Stimulated activated CD4-positive, alpha-beta T cell treated with anti-CD3 and anti-CD28 coated beads, Interleukin-1b, Interleukin-23, amount 100 ng/mL, for 24 hours (primary cell): ENCODE measurements around the gene MEGF6.
A peak's percentile ranks its signal among the peaks of the same experiment; 100 is the strongest.

Source experiments
- DNase-seq, 4 experiments: peaks; one replicate each; pipeline ENCODE4 v3.0.0-alpha.2; 2020; ENCODE audit warnings: low read depth in 4 of 4, low spot score in 1 of 4

The MEGF6 gene, protein sequence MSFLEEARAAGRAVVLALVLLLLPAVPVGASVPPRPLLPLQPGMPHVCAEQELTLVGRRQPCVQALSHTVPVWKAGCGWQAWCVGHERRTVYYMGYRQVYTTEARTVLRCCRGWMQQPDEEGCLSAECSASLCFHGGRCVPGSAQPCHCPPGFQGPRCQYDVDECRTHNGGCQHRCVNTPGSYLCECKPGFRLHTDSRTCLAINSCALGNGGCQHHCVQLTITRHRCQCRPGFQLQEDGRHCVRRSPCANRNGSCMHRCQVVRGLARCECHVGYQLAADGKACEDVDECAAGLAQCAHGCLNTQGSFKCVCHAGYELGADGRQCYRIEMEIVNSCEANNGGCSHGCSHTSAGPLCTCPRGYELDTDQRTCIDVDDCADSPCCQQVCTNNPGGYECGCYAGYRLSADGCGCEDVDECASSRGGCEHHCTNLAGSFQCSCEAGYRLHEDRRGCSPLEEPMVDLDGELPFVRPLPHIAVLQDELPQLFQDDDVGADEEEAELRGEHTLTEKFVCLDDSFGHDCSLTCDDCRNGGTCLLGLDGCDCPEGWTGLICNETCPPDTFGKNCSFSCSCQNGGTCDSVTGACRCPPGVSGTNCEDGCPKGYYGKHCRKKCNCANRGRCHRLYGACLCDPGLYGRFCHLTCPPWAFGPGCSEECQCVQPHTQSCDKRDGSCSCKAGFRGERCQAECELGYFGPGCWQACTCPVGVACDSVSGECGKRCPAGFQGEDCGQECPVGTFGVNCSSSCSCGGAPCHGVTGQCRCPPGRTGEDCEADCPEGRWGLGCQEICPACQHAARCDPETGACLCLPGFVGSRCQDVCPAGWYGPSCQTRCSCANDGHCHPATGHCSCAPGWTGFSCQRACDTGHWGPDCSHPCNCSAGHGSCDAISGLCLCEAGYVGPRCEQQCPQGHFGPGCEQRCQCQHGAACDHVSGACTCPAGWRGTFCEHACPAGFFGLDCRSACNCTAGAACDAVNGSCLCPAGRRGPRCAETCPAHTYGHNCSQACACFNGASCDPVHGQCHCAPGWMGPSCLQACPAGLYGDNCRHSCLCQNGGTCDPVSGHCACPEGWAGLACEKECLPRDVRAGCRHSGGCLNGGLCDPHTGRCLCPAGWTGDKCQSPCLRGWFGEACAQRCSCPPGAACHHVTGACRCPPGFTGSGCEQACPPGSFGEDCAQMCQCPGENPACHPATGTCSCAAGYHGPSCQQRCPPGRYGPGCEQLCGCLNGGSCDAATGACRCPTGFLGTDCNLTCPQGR (N-terminal part only)

DNA sequence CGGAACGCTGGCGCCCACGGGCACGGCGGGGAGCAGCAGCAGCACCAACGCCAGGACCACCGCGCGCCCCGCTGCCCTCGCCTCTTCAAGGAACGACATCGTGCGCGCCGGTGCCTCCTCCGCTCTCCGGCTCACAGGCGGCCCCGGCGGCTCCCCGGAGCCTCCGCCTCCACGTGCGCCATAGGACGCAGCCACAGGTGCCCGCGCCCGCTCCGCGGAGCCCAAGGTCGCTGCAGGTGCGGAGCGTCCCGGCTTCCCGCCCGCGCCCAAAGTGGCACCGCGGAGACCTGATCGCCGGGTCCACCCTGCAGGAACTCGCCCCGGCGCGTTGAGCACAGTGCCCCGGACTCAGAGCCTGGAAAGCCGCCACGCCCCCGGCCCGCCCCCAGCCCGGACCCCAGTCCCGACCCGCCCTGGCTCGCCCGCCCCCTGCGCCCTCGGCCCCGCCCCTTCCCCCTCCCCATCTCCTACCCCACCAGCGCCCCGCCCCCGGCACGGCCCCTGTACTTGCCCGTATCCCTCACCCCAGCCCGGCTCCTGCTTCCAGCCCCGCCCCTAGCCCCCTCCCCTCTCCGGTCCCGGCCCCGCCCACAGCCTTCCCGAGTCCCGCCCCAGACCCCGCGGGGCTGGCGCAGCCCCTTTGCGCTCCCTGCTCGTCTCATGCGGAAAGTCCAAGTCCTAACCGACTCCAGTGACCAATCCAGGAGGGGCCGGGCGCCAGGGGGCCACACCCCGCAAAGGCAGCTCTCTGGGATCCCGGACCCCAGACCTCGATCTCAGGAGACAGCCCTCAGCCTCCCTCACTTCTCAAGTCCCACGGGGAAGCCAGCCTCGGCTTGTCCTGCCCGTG, at the start of gene MEGF6:
TSS of gene MEGF6 (minus strand) at position 339 of the 850 bp plus-strand sequence. CDS start at position 99, 240 bp downstream.
- peak; percentile 32 to 65 (median 58) for DNase-seq

DNA sequence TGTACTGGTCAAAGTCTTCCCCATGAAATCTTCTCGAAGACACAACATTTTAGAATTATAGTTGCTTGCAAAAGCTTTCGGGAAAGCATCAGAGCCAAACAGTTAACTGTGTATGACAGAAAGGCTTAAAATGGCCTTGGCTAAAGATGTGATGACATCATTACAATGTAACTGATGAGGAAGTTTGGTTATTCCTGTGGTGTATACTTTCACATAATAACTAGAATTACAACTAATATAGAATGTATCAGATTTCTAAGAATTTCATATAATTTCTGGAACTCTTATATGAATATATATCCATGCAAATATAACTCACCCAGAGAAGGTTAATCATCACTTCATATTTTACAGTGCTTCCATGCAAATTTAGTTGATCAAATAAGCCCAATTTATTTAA, 49.4 kb upstream of the MEGF6 start:
- DNase-seq, result no peak

DNA sequence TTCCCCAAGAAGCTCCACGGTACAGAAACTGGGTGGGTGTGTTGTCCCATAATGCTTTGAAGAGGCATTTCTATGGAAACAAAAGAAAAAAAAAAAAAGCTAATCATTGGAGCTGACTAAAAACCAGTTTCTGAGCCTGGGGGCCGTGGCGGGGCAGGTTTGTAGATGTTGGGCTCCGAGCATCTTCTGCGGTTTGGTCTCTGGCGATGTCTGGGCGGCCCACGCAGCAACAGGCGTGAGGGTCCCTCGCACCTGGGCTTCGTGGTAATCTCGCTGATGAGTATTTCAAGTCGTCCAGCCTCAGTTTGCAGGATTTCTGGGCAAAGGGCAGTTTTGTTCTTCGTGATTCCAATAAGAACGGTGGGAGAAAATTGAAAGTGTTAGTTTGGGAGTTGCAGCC, 47.8 kb upstream of the MEGF6 start:
- no peak for DNase-seq

DNA sequence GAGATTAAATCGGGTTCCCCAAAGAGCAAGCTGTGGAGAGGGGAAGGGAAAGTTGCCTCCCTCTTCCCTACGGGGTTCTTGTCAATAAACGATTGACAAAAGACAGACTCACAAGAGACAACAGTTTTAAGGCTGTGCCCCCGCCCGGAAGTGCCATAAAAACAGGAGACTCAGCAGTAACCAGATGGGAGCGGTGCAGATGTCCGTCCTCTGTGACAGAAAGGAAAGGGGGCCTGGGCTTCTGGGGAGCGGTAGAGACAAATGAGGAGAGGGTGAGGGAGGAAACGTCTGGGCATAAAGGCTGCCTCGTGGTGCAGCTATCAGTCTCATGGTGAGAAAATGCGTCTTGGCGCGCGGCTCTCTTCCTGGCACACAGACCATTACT, 46.9 kb upstream of the MEGF6 start:
- DNase-seq, result no peak

DNA sequence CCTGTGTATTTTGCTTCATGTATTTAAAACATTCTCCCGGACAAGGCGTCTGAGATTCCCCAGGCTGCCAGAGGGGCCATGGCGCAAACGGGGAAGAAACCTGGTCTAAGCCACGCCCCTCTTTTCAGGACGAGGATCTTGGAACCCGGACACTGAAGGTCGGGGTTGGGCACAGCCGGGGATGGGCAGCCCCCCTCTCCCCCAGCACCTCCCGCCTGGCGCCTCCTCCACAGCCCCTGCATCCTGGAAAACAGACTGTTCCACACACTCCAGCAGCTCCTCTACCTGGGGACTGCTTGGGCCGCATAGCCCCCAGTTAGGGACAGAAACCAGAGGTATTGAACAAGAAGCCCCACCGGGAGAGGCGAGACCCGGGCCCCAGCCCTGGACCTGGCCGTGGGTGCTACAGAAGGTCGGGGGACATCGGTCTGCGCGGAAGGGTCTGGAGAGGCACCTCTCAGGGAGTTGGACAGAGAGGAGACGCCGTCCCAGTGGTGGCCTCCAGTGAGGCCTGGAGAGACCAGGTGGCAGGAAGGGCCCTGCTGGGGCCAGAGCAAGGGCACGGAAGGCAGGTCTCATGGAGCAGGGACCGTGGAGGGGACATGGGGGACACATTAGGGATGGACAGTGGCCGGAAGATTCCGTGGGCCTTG, 46.4 kb upstream of the MEGF6 start:
- no peak for DNase-seq

DNA sequence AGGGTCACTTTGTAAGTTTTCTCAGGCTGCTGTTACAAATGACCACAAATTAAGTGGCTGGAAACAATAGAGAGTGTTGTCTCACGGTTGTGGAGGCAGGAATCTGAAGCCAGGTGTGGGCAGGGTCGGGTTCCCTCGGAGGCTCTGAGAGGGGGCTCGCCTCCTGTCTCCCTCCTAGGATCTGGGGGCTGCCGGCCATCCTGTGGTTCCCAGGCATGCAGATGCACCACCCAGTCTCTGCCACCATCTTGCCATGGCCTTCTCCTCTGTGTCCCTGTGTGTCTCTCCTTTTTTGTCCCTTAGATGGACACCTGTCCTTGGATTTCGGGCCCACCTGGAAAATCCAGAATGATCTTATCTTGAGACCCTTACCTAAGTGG, 45.8 kb upstream of the MEGF6 start:
- DNase-seq, result no peak

DNA sequence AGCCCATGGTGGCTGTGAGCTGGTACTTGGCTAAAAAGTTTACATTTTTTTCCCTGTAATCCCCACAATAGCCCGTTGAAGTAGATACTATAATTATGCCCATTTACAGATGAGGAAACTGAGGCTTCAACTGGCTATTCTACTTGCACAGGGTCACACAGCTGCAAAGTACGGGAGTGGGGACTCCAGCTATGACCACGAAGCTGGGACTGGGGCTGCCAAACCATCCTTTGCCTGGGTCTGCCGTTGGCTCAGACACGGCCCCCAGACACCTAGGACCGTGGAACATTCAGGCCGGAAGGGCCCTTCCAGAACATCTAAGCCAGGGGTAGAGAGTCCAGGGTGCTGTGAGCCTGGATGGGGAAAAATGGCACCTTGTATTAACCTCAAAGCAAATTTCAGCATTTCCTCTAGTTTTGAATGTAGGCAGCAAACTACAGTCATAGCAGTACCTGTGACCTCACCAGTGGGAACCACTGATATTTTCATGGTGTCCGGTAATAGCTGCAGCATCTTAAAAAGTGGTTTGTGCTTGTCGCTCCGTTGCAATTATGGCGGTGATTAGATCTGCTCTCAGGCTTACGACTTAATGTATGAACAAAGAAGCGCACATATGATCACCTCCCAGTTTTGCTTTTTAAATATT, 45.3 kb upstream of the MEGF6 start:
- DNase-seq, result no peak

DNA sequence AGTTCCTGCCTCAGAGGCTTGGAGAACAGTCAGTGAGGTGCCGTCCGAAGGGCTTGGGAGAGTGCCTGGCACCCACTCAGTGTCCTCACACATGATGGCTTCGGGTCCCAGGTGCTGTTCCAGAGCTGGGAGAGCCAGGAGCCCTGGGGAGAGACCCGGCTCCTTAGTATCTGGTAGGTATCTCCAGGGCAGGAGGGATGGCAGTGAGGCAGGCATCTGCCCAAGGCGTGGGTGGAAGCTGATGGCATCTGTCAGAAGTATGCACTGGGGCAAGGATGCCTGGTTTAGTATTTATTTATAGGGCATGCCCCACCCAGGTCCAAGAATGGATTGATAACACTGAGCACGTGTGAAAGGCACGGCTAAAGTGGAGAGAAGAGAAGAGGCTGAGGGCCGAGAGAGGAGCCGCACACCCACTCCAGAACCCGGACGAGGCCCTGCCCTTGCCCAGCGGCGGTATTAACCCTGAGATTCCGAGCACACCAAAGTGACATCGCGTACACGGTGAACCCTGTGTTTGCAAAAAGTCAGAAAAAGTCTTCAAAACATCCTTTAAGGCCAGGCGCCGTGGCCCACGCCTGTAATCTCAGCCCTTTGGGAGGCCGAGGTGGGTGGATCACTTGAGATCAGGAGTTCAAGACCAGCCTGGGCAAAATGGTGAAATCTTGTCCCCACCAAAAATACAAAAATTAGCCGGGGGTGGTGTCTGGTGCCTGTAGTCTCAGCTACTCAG, 43.4 kb upstream of the MEGF6 start:
- no peak for DNase-seq

DNA sequence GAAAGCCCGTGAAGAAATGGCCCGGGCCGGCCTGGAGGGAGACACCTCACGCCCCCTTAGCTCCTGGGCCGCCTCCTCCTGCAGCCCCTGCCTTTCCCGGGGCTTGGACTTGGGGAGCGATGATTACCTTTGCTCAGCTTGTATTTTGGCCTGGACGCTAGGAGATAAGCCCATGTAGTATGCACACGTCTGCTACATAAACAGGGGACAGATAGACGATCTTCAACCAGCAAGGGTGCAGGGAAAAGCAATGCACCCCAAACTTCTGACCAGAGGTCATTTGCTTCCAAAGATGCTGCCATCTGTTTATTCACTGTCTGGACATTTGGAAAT, 41.9 kb upstream of the MEGF6 start:
- no peak for DNase-seq

DNA sequence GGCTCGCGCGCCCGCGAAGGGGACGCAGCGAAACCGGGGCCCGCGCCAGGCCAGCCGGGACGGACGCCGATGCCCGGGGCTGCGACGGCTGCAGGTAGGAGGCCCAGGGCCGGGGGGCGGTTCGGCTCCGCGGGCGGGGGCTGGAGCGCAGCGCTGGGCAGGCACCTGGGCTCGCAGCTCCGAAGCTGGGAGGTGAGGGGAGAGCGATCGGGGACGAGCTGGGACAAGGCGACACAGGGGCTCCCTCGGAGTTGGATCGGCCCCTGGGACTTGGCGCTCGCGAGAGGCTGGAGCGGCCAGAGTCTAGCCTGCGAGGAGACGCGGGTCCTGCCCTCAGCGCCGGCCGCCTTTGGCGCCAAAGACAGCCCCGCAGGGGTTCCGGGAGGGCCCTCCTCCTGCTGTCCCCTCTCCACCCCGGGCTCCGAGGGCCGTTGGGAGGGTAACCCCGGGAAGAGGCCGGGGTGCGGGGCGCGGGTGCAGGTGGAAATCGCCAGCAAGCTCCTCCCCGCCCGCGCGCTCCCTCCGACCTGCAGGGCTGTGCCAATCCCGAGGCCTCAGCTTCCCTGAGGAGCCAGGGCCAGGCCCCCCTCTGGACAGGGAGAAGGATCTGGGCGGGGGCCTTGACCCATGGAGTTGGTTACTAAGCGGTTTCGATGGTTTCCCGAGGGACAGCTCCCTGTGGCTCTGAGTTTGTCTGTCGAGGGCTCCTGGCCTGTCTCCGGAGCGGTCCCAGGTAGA, 41.4 kb upstream of the MEGF6 start:
- DNase-seq, result no peak

DNA sequence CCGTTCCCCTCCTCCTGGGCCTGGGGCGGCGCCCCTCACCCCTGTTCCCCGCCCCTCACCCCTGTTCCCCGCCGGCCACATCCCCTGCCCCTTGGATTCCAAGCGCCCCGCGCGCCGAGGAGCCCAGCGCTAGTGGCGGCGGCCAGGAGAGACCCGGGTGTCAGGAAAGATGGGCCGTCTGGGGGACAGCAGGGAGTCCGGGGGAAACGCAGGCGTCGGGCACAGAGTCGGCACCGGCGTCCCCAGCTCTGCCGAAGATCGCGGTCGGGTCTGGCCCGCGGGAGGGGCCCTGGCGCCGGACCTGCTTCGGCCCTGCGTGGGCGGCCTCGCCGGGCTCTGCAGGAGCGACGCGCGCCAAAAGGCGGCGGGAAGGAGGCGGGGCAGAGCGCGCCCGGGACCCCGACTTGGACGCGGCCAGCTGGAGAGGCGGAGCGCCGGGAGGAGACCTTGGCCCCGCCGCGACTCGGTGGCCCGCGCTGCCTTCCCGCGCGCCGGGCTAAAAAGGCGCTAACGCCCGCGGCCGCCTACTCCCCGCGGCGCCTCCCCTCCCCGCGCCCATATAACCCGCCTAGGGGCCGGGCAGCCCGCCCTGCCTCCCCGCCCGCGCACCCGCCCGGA, 40.7 kb upstream of the MEGF6 start, which contains the start of gene TP73:
TSS of gene TP73 (plus strand) at position 587 of the 618 bp plus-strand sequence. CDS start 29,850 bp downstream, outside the sequence.
- no peak for DNase-seq

DNA sequence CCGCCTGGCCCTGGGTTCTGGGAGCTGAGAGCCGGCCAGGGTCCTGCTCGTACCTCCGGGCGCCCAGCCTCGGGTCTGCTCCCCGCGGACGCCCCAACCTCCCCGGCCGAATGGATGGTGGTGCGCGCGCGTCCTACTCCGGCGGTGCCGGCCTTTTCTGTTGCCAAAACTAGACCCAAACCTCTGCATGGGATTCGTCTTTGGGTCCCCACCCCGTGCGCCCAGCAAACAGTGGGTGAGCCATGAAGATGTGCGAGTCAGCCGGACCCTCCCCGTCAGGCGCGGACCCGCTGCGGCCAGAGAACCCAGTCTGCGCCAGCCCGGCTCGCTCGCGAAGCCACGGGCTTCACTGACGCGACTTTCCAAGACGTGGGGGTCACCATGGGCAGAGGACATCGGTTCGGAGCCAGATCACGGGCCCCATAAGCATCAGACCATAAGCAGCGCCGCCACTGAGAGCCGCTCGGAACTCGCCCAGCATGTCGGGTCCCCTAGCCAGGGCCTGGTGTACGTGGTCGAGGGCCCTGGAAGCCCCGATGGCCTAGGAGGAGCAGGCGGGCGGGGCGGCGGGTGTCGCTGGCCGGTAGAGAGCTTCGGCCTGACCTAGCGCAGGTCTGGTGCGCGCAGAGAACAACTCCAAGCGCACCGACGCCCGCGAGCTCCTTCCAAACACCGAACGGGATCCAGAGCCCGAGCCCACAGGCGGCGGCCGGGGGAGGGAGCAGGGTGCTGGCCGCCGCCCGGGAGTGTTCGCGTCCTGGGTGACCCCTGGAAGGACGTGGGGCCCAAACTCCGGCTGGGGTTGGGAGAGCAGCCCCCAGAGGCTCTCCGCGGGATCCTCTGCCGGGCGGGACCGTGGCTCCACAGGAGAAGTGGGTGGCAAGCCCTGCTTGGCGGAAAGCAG, 40.0 kb upstream of the MEGF6 start:
- no peak for DNase-seq

DNA sequence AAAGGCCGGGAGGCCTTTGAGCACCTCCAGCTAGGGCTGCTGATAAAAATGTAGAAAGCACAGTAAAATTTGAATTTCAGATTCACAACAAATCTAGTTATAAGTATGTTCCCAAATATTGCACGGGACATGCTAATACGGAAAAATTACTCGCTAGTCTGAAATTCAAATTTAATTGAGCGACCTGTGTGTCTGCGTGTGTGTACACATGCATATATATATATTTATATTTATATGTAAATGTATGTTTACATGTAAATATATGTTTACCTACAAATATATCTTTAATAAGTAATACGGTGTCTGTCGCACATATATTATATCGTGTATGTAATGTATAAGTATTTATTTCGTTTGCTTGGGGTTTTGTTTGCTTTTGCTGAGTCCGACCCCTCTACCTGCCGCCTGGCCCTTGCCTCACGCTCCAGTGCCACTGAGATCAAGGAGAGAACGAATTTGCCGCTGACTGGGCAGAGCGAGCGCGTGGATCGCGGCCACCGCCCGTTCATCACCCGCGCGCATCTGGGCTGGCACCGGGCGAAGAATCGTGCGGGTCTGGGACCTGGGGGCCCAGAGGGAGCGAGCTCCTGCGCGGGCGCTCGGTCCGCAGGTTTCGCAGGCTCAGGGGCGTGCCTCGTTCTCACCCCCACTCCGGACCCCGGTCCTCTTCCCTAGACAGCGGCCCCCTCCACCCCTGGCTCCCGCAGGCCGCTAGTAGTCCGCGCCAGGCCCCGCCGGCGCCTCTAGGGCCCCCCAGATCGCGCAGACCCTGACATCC, 39.1 kb upstream of the MEGF6 start:
- DNase-seq, result no peak

DNA sequence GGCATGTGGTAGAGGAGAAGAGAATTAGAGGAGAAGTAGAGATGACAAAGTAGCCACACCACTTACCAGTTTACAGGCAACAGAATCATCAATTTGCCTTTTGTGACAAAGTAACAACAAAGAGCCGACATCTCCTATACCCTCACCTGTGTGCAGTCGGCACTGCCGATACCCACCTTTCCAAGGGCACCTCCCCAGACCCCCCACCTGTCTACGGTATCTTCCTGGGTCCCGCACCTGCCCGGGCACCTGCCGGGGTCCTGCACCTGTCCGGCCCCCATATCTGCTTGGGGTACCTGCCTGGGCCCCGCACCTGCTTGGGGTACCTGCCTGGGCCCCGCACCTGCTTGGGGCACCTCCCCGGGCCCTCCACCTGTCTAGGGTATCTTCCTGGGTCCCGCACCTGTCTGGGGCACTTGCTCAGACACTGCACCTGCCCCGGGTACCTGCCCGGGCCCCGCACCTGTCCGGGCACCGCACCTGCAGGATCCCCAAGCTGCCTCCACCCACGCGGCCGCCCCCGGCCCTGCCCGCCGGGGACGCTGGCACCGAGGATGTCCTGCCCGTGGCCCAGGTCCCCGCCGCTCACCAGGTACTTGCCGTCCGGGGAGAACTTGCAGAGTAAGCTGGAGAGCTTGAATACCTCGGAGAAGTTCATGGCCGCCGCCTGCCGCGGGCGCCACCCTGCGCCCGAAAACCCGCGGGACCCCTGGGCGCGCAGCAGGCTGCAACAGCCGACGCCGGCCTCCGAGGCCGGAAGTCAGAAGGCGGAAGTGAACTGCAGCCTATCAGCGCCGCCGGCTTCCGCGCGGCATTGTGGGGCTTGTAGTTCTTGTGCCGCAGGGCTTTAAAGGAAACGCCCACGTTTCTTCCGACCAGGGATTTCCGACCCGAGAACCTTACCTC, 38.3 kb upstream of the MEGF6 start, which contains the start of gene WRAP73:
TSS of gene WRAP73 (minus strand) at position 762 of the 906 bp plus-strand sequence. CDS start at position 658, 104 bp downstream.
- peak; percentile 63 to 86 (median 76) for DNase-seq

DNA sequence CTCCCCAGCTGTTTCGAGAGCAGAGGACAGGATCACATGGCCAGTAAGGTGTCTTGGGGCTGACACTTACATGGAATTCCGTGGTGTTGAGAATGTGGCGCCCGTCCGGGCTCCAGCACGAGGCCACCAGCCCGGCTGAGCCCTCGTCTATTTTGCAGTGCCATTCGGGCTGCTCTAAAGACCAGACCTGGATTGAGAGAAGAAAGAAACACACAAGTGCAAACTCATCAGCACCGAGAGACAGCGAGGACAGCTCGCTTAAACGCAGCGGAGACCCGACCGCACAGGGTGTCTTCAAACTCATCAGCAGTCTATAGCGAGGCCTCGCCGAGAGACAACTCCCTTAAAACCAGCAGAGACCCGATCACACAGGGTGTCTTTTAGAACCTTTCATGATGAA, 35.3 kb upstream of the MEGF6 start:
- DNase-seq, result no peak
